Measurements from ENCODE around the gene GPC6.

DNA sequence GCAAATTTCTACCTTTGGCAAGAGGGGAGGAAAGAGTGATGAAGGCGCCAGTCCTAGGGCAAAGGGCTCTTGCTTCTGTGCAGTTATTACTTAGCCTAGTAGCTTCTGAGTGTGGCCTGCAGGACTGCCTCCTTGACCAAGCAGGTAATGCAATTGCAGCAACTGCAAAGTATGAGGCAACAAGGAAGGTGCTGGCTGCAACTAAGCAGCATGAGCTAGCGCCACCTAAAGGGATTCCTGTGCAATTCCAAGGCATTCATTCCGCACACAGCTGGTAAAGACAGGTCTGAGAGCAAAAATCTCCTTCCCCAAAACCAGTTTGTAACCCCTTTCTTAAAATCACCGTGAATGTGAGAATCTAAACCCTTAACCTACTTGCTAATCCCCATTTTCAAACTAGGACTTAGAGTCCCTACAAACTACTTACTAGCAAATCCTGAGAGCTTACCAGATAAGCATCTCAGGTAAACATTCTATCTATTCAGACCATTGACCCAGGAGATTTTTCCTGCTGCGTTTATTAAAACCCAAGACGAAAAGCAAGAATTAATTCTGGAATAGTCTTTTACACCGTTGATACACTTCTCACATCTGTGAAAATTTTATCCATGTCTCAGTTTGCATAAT lies 1190.0 kb downstream of the GPC6 start:
- TF ChIP-seq, protein P1, sequence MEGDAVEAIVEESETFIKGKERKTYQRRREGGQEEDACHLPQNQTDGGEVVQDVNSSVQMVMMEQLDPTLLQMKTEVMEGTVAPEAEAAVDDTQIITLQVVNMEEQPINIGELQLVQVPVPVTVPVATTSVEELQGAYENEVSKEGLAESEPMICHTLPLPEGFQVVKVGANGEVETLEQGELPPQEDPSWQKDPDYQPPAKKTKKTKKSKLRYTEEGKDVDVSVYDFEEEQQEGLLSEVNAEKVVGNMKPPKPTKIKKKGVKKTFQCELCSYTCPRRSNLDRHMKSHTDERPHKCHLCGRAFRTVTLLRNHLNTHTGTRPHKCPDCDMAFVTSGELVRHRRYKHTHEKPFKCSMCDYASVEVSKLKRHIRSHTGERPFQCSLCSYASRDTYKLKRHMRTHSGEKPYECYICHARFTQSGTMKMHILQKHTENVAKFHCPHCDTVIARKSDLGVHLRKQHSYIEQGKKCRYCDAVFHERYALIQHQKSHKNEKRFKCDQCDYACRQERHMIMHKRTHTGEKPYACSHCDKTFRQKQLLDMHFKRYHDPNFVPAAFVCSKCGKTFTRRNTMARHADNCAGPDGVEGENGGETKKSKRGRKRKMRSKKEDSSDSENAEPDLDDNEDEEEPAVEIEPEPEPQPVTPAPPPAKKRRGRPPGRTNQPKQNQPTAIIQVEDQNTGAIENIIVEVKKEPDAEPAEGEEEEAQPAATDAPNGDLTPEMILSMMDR (IDR thresholded peaks at IDR 0.05) = no peak
- no peak for TF ChIP-seq CBX8 (IDR thresholded peaks at IDR 0.05)
- no peak for TF ChIP-seq ZNF302 (CRISPR knock-in tag; IDR thresholded peaks at IDR 0.05)

Data from A549 (cell line).